Activated CD8-positive, alpha-beta T cell treated with anti-CD3 and anti-CD28 coated beads, Interleukin-2, amount 10 ng/mL, durations not matched to agents 7 days and 5 days (primary cell): ENCODE measurements around the gene SENP5. TPM values are rescaled to one million over a fixed set of nuclear protein-coding genes. Genes with fewer than 3 reads are reported as not detected.

Source experiments
- ATAC-seq: fragments of 150-1000 bp; cut with Tn5 transposase; one replicate; pipeline ENCODE4 v1.10.0; 2021; ENCODE audit warnings: moderate library complexity
- CTCF ChIA-PET: fragments of 350-600 bp; sonication (Branson Sonifier 250); formaldehyde crosslinking; loops from one replicate; lab custom pipeline; 2021; ENCODE audit warnings: antibody characterized with exemption; lab: Charles Lee
- POLR2A ChIA-PET: fragments of 350-600 bp; sonication (Branson Sonifier 250); formaldehyde crosslinking; loops from one replicate; lab custom pipeline; 2021; ENCODE audit warnings: antibody characterized with exemption; lab: Charles Lee
- DNase-seq: peaks from one replicate; pipeline ENCODE4 v3.0.0-alpha.2; 2020
- H3K27ac Mint-ChIP-seq: one replicate; pipeline ENCODE4 v1.8.0; 2021; ENCODE audit warnings: mild to moderate bottlenecking, mixed read lengths
- H3K27me3 Mint-ChIP-seq: one replicate; pipeline ENCODE4 v1.8.0; 2021; ENCODE audit warnings: low read depth, mixed read lengths
- H3K36me3 Mint-ChIP-seq: one replicate; pipeline ENCODE4 v1.8.0; 2021; ENCODE audit warnings: low read depth, mixed read lengths
- H3K4me1 Mint-ChIP-seq: one replicate; pipeline ENCODE4 v1.8.0; 2021; ENCODE audit warnings: low read depth, mixed read lengths
- H3K4me3 Mint-ChIP-seq: one replicate; pipeline ENCODE4 v1.8.0; 2021; ENCODE audit warnings: mild to moderate bottlenecking, mixed read lengths
- H3K9me3 Mint-ChIP-seq: one replicate; pipeline ENCODE4 v1.8.0; 2022; ENCODE audit warnings: mixed read lengths; ENCODE audit not compliant: insufficient read depth
- total RNA-seq, 2 experiments: library from RNA; stranded (reverse); gene quantifications; one replicate each; pipeline ENCODE4 v1.2.3, GENCODE V29; 2021

The SENP5 gene
- total RNA-seq, 2 experiments from 2014 or later: 32.2 to 37.0 TPM

GRCh38 chr3:196963631-196963953 lies 95.9 kb downstream of the SENP5 start:
- Mint-ChIP-seq H3K9me3 (no peaks in the 10 kb centered on the region), H3K4me1 (peaks cover 7% of the 10 kb centered on the region), H3K27me3 (peaks cover 9% of the 10 kb centered on the region), H3K36me3 (peaks cover 10% of the 10 kb centered on the region), H3K4me3 (no peak overlapping the region), H3K27ac (no peak overlapping the region)
- ChIA-PET CTCF (no interaction called here), POLR2A (interaction anchor here (1.3 kb wide), 1 partner anchor 21 kb away, joined by 3 read pairs; the partner anchor contains the start of gene NCBP2)
- no peak for ATAC-seq
- peak; percentile 9 for DNase-seq

- no peak overlapping the region for H3K4me3 Mint-ChIP-seq
- no peaks in the 10 kb centered on the region for H3K9me3 Mint-ChIP-seq
- H3K27ac Mint-ChIP-seq: no peak overlapping the region
- CTCF ChIA-PET: no interaction called here
- ATAC-seq: no peak
- H3K4me1 Mint-ChIP-seq: peaks cover 9% of the 10 kb centered on the region
- peak; percentile 9 for DNase-seq
- peaks cover 10% of the 10 kb centered on the region for H3K36me3 Mint-ChIP-seq
- POLR2A ChIA-PET: no interaction called here
- peaks cover 8% of the 10 kb centered on the region for H3K27me3 Mint-ChIP-seq
Observed at GRCh38 chr3:196965112-196965803, 97.5 kb downstream of the SENP5 start.

GRCh38 chr3:196965804-196966173 lies 98.1 kb downstream of the SENP5 start:
- H3K9me3 Mint-ChIP-seq: no peaks in the 10 kb centered on the region
- H3K36me3 Mint-ChIP-seq: peaks cover 10% of the 10 kb centered on the region
- ChIA-PET CTCF (no interaction called here), POLR2A (no interaction called here)
- ATAC-seq: no peak
- no peak overlapping the region for H3K4me3 Mint-ChIP-seq
- peaks cover 14% of the 10 kb centered on the region for H3K4me1 Mint-ChIP-seq
- peaks cover 13% of the 10 kb centered on the region for H3K27me3 Mint-ChIP-seq
- DNase-seq: no peak
- no peak overlapping the region for H3K27ac Mint-ChIP-seq

GRCh38 chr3:196966526-196967401 lies 99.0 kb downstream of the SENP5 start:
- Mint-ChIP-seq H3K27me3 (peaks cover 17% of the 10 kb centered on the region), H3K9me3 (no peaks in the 10 kb centered on the region), H3K27ac (no peak overlapping the region), H3K4me1 (peaks cover 14% of the 10 kb centered on the region), H3K36me3 (peaks cover 10% of the 10 kb centered on the region), H3K4me3 (no peak overlapping the region)
- ATAC-seq (no peak), DNase-seq (no peak)
- ChIA-PET CTCF (no interaction called here), POLR2A (no interaction called here)

- ATAC-seq (no peak), DNase-seq (no peak)
- Mint-ChIP-seq H3K4me1 (peaks cover 14% of the 10 kb centered on the region), H3K27ac (no peak overlapping the region), H3K4me3 (peak overlapping the region; percentile 74), H3K27me3 (peaks cover 16% of the 10 kb centered on the region), H3K9me3 (no peaks in the 10 kb centered on the region), H3K36me3 (peaks cover 10% of the 10 kb centered on the region)
- ChIA-PET POLR2A (no interaction called here), CTCF (no interaction called here)
Observed at GRCh38 chr3:196967412-196968232, 99.9 kb downstream of the SENP5 start.

- Mint-ChIP-seq H3K9me3 (no peaks in the 10 kb centered on the region), H3K4me3 (peak within 1 kb of the TSS; percentile 78), H3K4me1 (peaks cover 14% of the 10 kb centered on the region), H3K27me3 (peaks cover 16% of the 10 kb centered on the region), H3K36me3 (peaks cover 10% of the 10 kb centered on the region), H3K27ac (peak within 1 kb of the TSS; percentile 83)
- CTCF ChIA-PET: interaction anchor here (1.2 to 1.6 kb wide), 3 partner anchors 10 to 74 kb away, joined by 4 read pairs; no protein-coding TSS in a partner anchor
- POLR2A ChIA-PET: interaction anchor here (1.0 to 2.1 kb wide), 2 partner anchors 26 to 370 kb away, joined by 5 to 11 read pairs; partner anchors contain the start of gene NCBP2
- DNase-seq: peak; percentile 44
- peak; percentile 77 for ATAC-seq
Observed at GRCh38 chr3:196968233-196969133, 100.8 kb downstream of the SENP5 start, which contains the start of gene PIGZ. Gene PIGZ, minus strand, starts transcription at chr3:196968833. Its CDS starts 16,802 bp downstream, at chr3:196952031.

GRCh38 chr3:196969134-196969659 lies 101.5 kb downstream of the SENP5 start:
- ATAC-seq (peak; percentile 61), DNase-seq (peak; percentile 60)
- Mint-ChIP-seq H3K4me1 (peaks cover 14% of the 10 kb centered on the region), H3K27ac (peak overlapping the region; percentile 83), H3K36me3 (peaks cover 10% of the 10 kb centered on the region), H3K4me3 (peak overlapping the region; percentile 78), H3K27me3 (peaks cover 16% of the 10 kb centered on the region), H3K9me3 (no peaks in the 10 kb centered on the region)
- POLR2A ChIA-PET: interaction anchor here (1.0 to 2.1 kb wide), 2 partner anchors 27 to 371 kb away, joined by 5 to 11 read pairs; partner anchors contain the start of gene NCBP2
- CTCF ChIA-PET: interaction anchor here (0.7 to 2.2 kb wide), 15 partner anchors 8 to 441 kb away, joined by 3 to 19 read pairs (median 4); partner anchors contain the start of genes FBXO45, SENP5 and WDR53

- DNase-seq (peak; percentile 72), ATAC-seq (peak; percentile 76)
- ChIA-PET POLR2A (interaction anchor here (0.7 to 2.1 kb wide), 3 partner anchors 28 to 366 kb away, joined by 3 to 11 read pairs (median 3); partner anchors contain the start of gene NCBP2), CTCF (interaction anchor here (0.6 to 2.8 kb wide), 18 partner anchors 9 to 441 kb away, joined by 3 to 19 read pairs (median 4); partner anchors contain the start of genes FBXO45, NCBP2, SENP5 and WDR53)
- H3K9me3 Mint-ChIP-seq: no peaks in the 10 kb centered on the region
- H3K4me1 Mint-ChIP-seq: peaks cover 14% of the 10 kb centered on the region
- H3K4me3 Mint-ChIP-seq: peak overlapping the region; percentile 69
- H3K27me3 Mint-ChIP-seq: peaks cover 16% of the 10 kb centered on the region
- H3K36me3 Mint-ChIP-seq: peaks cover 10% of the 10 kb centered on the region
- H3K27ac Mint-ChIP-seq: peak overlapping the region; percentile 78
Observed at GRCh38 chr3:196969660-196970546, 102.2 kb downstream of the SENP5 start.

- Mint-ChIP-seq H3K9me3 (no peaks in the 10 kb centered on the region), H3K4me3 (peak overlapping the region; percentile 69), H3K36me3 (peaks cover 10% of the 10 kb centered on the region), H3K4me1 (peaks cover 14% of the 10 kb centered on the region), H3K27ac (peak overlapping the region; percentile 78), H3K27me3 (peaks cover 16% of the 10 kb centered on the region)
- ChIA-PET CTCF (interaction anchor here (1.1 to 2.8 kb wide), 9 partner anchors 9 to 361 kb away, joined by 3 to 19 read pairs (median 3); partner anchors contain the start of genes NCBP2 and SENP5), POLR2A (interaction anchor here (0.7 to 0.9 kb wide), 2 partner anchors 27 to 367 kb away, joined by 3 read pairs; no protein-coding TSS in a partner anchor)
- DNase-seq (no peak), ATAC-seq (no peak)
Observed at GRCh38 chr3:196970547-196971093, 102.9 kb downstream of the SENP5 start.
